Activated naive CD4-positive, alpha-beta T cell treated with anti-CD3 and anti-CD28 coated beads, Interleukin-2, amount 50 U/mL, for 72 hours (primary cell): ENCODE measurements around the gene LRRC17. TPM values are rescaled to one million over a fixed set of nuclear protein-coding genes. Genes with fewer than 3 reads are reported as not detected.
"Not testable (repeated sequence)": the region's sequence is repeated elsewhere in the genome, so short reads cannot be mapped to it uniquely, and the experiment has no call there.

Experiments used
- ATAC-seq, 2 donors: fragments of 150-1000 bp; cut with Tn5 transposase; 2 replicates each; pipeline ENCODE4 v1.10.0; 2021; ENCODE audit warnings: mild to moderate bottlenecking in 2 of 2, moderate library complexity in 2 of 2
- DNase-seq, 2 donors: peaks; one replicate each; pipeline ENCODE4 v3.0.0; 2021 to 2022; ENCODE audit warnings: low spot score in 2 of 2
- H3K27ac Mint-ChIP-seq, 2 donors: one replicate each; pipeline ENCODE4 v1.8.0; 2022; ENCODE audit warnings: mild to moderate bottlenecking in 2 of 2, mixed read lengths in 2 of 2
- H3K36me3 Mint-ChIP-seq, 2 donors: one replicate each; pipeline ENCODE4 v1.8.0; 2022; ENCODE audit warnings: mixed read lengths in 2 of 2
- H3K9me3 Mint-ChIP-seq, 2 donors: one replicate each; pipeline ENCODE4 v1.8.0; 2022; ENCODE audit warnings: mixed read lengths in 2 of 2
- total RNA-seq, 2 donors: library from RNA; stranded (reverse); gene quantifications; one replicate each; pipeline ENCODE4 v1.2.3, GENCODE V29; 2022

The LRRC17 gene
- total RNA-seq, 2 donors from 2014 or later: not detected

GRCh38 chr7:102925976-102926782 is 13.4 kb downstream of the LRRC17 start:
- Mint-ChIP-seq H3K36me3 (no peaks in the 10 kb centered on the region), H3K9me3 (no peaks in the 10 kb centered on the region), H3K27ac (no peak overlapping the region)
- DNase-seq (no peak), ATAC-seq (no peak)

DNA sequence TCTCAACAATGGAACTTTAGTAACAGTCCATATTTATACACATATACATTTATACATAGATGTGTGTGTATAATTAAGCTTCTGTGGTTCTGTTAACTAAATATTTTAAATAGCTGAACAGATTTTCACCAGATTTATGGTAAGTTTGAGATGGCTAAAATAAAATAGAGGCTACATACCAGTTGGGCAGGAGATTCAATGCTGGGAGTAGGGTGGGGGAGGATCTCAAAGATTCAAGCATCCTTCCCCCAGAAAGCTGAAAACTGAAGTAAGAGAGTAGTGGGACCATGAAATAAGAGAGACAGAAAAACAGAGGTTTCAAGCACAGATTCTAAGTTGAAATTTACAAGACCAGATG is 14.0 kb downstream of the LRRC17 start:
- Mint-ChIP-seq H3K36me3 (no peaks in the 10 kb centered on the region), H3K9me3 (no peaks in the 10 kb centered on the region), H3K27ac (no peak overlapping the region)
- DNase-seq (no peak), ATAC-seq (no peak)

DNA sequence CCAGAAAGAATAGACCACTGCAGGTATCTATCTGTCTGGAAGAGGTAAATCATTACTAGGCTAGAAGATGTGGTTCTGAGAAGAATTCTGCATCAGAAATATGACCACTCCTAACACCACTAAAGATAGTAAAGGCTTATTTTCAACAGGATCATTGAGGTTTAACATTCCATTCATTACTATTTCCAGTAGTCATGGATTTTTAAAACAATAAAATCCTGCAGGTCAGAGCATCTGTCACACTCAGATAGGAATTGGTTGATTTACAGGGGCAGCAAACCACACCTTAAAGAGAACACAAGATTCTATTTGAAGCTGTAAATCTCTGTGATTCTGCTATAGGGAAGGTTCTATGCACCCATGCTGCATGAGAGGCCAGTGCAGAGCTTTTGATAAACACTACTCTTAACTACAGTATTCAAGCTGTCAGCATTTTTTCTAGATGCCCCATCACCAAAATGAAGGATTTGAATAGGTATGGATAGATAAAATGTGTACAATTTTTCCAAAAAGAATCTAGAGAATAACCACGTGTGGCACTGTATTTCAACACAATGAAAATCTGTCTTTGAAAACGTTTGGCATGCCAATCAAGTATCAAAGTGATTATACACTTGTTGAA is 14.6 kb downstream of the LRRC17 start:
- DNase-seq (no peak), ATAC-seq (no peak)
- Mint-ChIP-seq H3K36me3 (no peaks in the 10 kb centered on the region), H3K27ac (no peak overlapping the region), H3K9me3 (no peaks in the 10 kb centered on the region)

GRCh38 chr7:102931757-102932156 is 19.0 kb downstream of the LRRC17 start:
- no peak for DNase-seq
- no peak for ATAC-seq
- Mint-ChIP-seq H3K27ac (no peak overlapping the region), H3K36me3 (no peaks in the 10 kb centered on the region), H3K9me3 (no peaks in the 10 kb centered on the region)

- no peak overlapping the region for H3K27ac Mint-ChIP-seq
- ATAC-seq (no peak), DNase-seq (no peak)
- H3K36me3 Mint-ChIP-seq: no peaks in the 10 kb centered on the region
- H3K9me3 Mint-ChIP-seq: no peaks in the 10 kb centered on the region
Observed at GRCh38 chr7:102933763-102934162, 21.0 kb downstream of the LRRC17 start.

GRCh38 chr7:102934239-102934638 is 21.4 kb downstream of the LRRC17 start:
- ATAC-seq: no peak
- Mint-ChIP-seq H3K9me3 (no peaks in the 10 kb centered on the region), H3K36me3 (no peaks in the 10 kb centered on the region), H3K27ac (no peak overlapping the region)
- DNase-seq: no peak

- ATAC-seq (no peak), DNase-seq (no peak)
- H3K36me3 Mint-ChIP-seq: no peaks in the 10 kb centered on the region
- H3K27ac Mint-ChIP-seq: no peak overlapping the region
- no peaks in the 10 kb centered on the region for H3K9me3 Mint-ChIP-seq
Observed at GRCh38 chr7:102934701-102935100, 21.9 kb downstream of the LRRC17 start.

DNA sequence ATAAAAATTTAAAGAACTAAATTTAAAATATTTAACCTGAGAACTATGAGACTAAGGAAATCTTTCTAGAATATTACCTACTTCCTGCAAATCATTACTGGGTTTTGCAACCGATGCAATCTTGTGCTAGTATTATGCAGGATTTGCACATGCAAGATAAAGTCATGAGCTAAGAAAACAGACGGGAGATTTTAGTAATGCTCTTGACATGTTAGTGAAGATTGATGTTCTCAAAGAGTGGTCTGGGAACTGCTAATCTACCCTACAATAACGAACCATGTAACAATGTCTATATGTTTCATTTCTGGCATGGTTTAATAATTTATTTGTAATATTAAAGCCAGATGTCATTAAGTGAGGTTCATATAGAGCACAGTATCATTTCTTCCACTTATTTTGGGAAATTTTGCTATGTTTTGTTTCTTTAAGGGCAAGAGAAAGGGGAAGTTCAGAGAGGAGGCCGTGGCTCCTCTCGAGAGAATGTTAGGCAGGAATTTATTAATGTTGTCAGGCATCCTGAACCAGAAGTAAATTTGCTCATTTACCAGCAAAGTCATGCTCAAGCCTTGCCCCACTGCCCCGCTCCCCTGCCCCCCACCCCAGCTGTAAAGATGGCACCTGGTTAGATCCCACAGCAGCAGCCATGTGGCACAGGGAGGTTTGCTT is 22.8 kb downstream of the LRRC17 start:
- no peak overlapping the region for H3K27ac Mint-ChIP-seq
- H3K9me3 Mint-ChIP-seq: no peaks in the 10 kb centered on the region
- no peak for ATAC-seq
- H3K36me3 Mint-ChIP-seq: no peaks in the 10 kb centered on the region
- no peak for DNase-seq

- Mint-ChIP-seq H3K36me3 (no peaks in the 10 kb centered on the region), H3K9me3 (no peaks in the 10 kb centered on the region), H3K27ac (no peak overlapping the region)
- DNase-seq (no peak), ATAC-seq (no peak)
Observed at GRCh38 chr7:102938679-102939078, 25.9 kb downstream of the LRRC17 start.

GRCh38 chr7:102942181-102942866 is 29.5 kb downstream of the LRRC17 start:
- ATAC-seq: no peak
- Mint-ChIP-seq H3K9me3 (no peaks in the 10 kb centered on the region), H3K27ac (no peak overlapping the region), H3K36me3 (no peaks in the 10 kb centered on the region)
- DNase-seq: no peak

GRCh38 chr7:102942868-102943267 is 30.1 kb downstream of the LRRC17 start:
- Mint-ChIP-seq H3K9me3 (no peaks in the 10 kb centered on the region), H3K36me3 (no peaks in the 10 kb centered on the region), H3K27ac (no peak overlapping the region)
- DNase-seq (no peak), ATAC-seq (no peak)

DNA sequence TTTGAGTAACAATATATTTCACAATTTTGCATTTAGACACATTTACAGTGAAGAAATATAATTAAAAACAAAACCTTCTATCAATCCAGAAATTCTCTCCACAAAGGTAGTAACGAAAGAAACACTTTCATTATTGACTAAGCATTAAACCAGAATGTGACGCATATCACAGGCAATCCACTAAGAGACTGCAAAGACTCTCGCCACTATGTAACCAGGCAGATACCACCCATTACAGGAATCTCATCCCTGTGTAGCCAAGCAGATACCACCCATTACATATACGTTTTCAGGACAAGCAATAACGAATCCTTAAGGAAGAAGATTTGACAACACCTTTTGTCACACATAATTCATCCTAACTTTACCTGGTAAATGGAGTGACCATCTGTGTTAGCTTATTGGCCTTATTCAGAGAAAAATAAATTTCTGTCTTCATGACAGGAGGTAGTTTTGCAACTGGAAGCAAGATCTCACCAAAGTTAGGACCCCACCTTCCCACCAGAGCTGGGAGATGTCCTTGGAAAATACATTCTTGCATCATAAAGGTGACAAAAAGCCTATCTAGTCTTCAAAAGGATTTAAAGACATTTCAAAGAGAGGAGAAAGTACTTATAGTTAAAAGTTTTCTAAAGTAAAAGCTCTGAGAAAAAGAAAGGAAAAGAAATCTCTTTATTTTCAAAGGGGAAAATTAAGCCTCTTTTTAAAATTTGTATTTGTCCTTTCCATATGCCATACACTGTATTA is 30.8 kb downstream of the LRRC17 start:
- DNase-seq: no peak
- Mint-ChIP-seq H3K36me3 (no peaks in the 10 kb centered on the region), H3K9me3 (no peaks in the 10 kb centered on the region), H3K27ac (no peak overlapping the region)
- no peak for ATAC-seq

GRCh38 chr7:102944241-102944640 is 31.4 kb downstream of the LRRC17 start:
- Mint-ChIP-seq H3K36me3 (no peaks in the 10 kb centered on the region), H3K9me3 (no peaks in the 10 kb centered on the region), H3K27ac (no peak overlapping the region)
- ATAC-seq: no peak
- no peak for DNase-seq

GRCh38 chr7:102951839-102952238 is 39.0 kb downstream of the LRRC17 start:
- H3K27ac Mint-ChIP-seq: no peak overlapping the region
- DNase-seq (no peak), ATAC-seq (no peak)
- peaks cover 8 to 31% of the 10 kb centered on the region in 2 donors for H3K9me3 Mint-ChIP-seq
- H3K36me3 Mint-ChIP-seq: peaks cover 11 to 27% of the 10 kb centered on the region in 2 donors

DNA sequence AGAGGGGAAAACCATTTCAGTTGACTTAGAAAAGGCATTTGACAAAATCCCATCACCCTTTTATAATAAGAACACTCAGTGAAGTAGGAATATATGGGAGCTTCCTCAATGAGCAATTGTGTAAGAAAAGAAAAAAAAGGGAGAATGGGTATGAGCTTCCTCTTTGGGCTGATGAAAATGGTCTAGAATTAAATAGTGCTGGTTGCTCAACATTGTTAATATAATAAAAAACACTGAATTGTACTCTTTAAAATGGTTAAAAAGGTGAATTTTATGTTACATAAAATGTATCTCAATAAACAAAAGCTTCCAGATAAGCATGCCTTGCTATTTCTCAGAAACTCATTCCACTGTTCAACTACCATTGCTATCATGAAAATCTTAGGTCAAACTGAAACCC is 40.6 kb downstream of the LRRC17 start:
- H3K36me3 Mint-ChIP-seq: peaks cover 11 to 27% of the 10 kb centered on the region in 2 donors
- H3K9me3 Mint-ChIP-seq: peaks cover 8 to 31% of the 10 kb centered on the region in 2 donors
- ATAC-seq: no peak
- DNase-seq: no peak
- no peak overlapping the region for H3K27ac Mint-ChIP-seq

DNA sequence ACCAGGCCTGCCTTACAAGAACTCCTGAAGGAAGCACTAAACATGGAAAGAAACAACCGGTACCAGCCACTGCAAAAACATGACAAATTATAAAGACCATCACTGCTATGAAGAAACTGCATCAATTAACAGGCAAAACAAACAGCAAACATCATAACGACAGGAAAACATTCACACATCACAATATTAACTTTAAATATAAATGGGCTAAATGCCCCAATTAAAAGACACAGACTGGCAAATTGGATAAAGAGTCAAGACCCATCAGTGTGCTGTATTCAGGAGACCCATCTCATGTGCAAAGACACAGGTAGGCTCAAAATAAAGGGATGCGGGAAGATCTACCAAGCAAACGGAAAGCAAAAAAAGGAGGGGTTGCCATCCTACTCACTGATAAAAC is 41.6 kb downstream of the LRRC17 start:
- DNase-seq, H3K27ac Mint-ChIP-seq, ATAC-seq: not testable (repeated sequence)
- H3K36me3 Mint-ChIP-seq: peaks cover 11 to 27% of the 10 kb centered on the region in 2 donors
- peaks cover 8 to 31% of the 10 kb centered on the region in 2 donors for H3K9me3 Mint-ChIP-seq
